Colonic mucosa (tissue), 4 donors: ENCODE data around the gene FBXO31. TPM values are rescaled to one million over a fixed set of nuclear protein-coding genes. Genes with fewer than 3 reads are reported as not detected.

Experiments
- DNase-seq: peaks from one replicate; pipeline ENCODE4 v3.0.0-alpha.2; 2020
- H3K27ac ChIP-seq: fragments of 200-600 bp; one replicate; pipeline ENCODE4 v1.8.0; 2021
- H3K27me3 ChIP-seq: fragments of 200-600 bp; one replicate; pipeline ENCODE4 v1.8.0; 2021
- H3K36me3 ChIP-seq: fragments of 200-600 bp; one replicate; pipeline ENCODE4 v1.8.0; 2021
- H3K4me1 ChIP-seq: fragments of 200-600 bp; one replicate; pipeline ENCODE4 v1.8.0; 2021; ENCODE audit warnings: mild to moderate bottlenecking
- H3K4me3 ChIP-seq: fragments of 200-600 bp; one replicate; pipeline ENCODE4 v1.8.0; 2021
- H3K9ac ChIP-seq, 2 donors: one replicate each; pipeline ENCODE4 v1.7.0; 2013; ENCODE audit warnings: control low read depth in 2 of 2, low read depth in 2 of 2, low read length in 2 of 2
- H3K9me3 ChIP-seq: fragments of 200-600 bp; one replicate; pipeline ENCODE4 v1.8.0; 2021
- CTCF ChIP-seq: fragments of 200-600 bp; IDR thresholded peaks from one replicate; pipeline ENCODE4 v1.8.0; 2022; ENCODE audit warnings: antibody characterized with exemption, mild to moderate bottlenecking
- intact Hi-C: fragments of 100-400 bp; cut with DNase I; formaldehyde crosslinking; loops from one replicate; pipeline ENCODE4 v1.14.1; 2022
- total RNA-seq, 2 donors: library from RNA; stranded (reverse); fragmentation: NEBNext Ultra II Directional in 1 of 2; extraction: Animal tissue kit (Norgen Biotek cat#: 25700) in 1 of 2; gene quantifications; one replicate each; pipeline ENCODE4 v1.2.1, GENCODE V29; 2021
- donor health status: healthy.
- donor health status: DM: no; HTN: no; CAD: no.
- donor health status: DM: no; HTN: no; CAD: no.

FBXO31 gene
- total RNA-seq, 2 donors from 2014 or later: 35.1 to 52.3 TPM

- intact Hi-C loops: no loop called here
- DNase-seq: no peak
Observed at GRCh38 chr16:87404764-87405625, 21.4 kb upstream of the FBXO31 start.

GRCh38 chr16:87395181-87395842, 11.7 kb upstream of the FBXO31 start:
- TF ChIP-seq CTCF: no peak
- H3K9me3 ChIP-seq: no peaks in the 10 kb centered on the region
- H3K27me3 ChIP-seq: no peaks in the 10 kb centered on the region
- no peak overlapping the region for H3K27ac ChIP-seq
- H3K4me3 ChIP-seq: no peak overlapping the region
- intact Hi-C loops: no loop called here
- no peak overlapping the region for H3K9ac ChIP-seq
- H3K36me3 ChIP-seq: no peaks in the 10 kb centered on the region
- no peak for DNase-seq
- H3K4me1 ChIP-seq: peaks cover 5% of the 10 kb centered on the region

More at GRCh38 chr16:87404764-87405625, 21.4 kb upstream of the FBXO31 start:
- Histone ChIP-seq H3K4me1 (no peaks in the 10 kb centered on the region), H3K9me3 (no peaks in the 10 kb centered on the region), H3K27me3 (no peaks in the 10 kb centered on the region), H3K27ac (no peak overlapping the region), H3K36me3 (peaks cover 15% of the 10 kb centered on the region), H3K4me3 (no peak overlapping the region), H3K9ac (no peak overlapping the region)
- TF ChIP-seq CTCF: no peak

- intact Hi-C loops: loop anchor here (5.0 kb wide), 1 partner anchor 76 kb away; the partner anchor contains the start of gene C16orf95
Observed at GRCh38 chr16:87393680-87394055, 10.1 kb upstream of the FBXO31 start.

GRCh38 chr16:87392821-87393679, 9.5 kb upstream of the FBXO31 start:
- H3K4me1 ChIP-seq: peaks cover 6% of the 10 kb centered on the region
- no peaks in the 10 kb centered on the region for H3K27me3 ChIP-seq
- H3K36me3 ChIP-seq: no peaks in the 10 kb centered on the region
- H3K4me3 ChIP-seq: peak overlapping the region; percentile 59
- no peaks in the 10 kb centered on the region for H3K9me3 ChIP-seq
- DNase-seq: peak; percentile 57
- peak overlapping the region; percentile 91 to 96 for H3K9ac ChIP-seq
- no peak for TF ChIP-seq CTCF
- peak overlapping the region; percentile 95 for H3K27ac ChIP-seq
- intact Hi-C loops: loop anchor here (5.0 kb wide), 1 partner anchor 76 kb away; the partner anchor contains the start of gene C16orf95

More at GRCh38 chr16:87393680-87394055, 10.1 kb upstream of the FBXO31 start:
- H3K4me1 ChIP-seq: peaks cover 5% of the 10 kb centered on the region
- no peaks in the 10 kb centered on the region for H3K36me3 ChIP-seq
- TF ChIP-seq CTCF: no peak
- H3K9ac ChIP-seq: peak overlapping the region; percentile 91 to 96
- peak overlapping the region; percentile 59 for H3K4me3 ChIP-seq
- no peak for DNase-seq
- peak overlapping the region; percentile 95 for H3K27ac ChIP-seq
- no peaks in the 10 kb centered on the region for H3K27me3 ChIP-seq
- no peaks in the 10 kb centered on the region for H3K9me3 ChIP-seq
